ENCODE results near the gene PPP2R2C. TPM values are rescaled to one million over a fixed set of nuclear protein-coding genes. Genes with fewer than 3 reads are reported as not detected.
A peak's percentile ranks its signal among the peaks of the same experiment; 100 is the strongest.

Gene PPP2R2C
- total and polyA plus RNA-seq, 11 donors: 0.22 to 20.0 (median 6.8) TPM

DNA sequence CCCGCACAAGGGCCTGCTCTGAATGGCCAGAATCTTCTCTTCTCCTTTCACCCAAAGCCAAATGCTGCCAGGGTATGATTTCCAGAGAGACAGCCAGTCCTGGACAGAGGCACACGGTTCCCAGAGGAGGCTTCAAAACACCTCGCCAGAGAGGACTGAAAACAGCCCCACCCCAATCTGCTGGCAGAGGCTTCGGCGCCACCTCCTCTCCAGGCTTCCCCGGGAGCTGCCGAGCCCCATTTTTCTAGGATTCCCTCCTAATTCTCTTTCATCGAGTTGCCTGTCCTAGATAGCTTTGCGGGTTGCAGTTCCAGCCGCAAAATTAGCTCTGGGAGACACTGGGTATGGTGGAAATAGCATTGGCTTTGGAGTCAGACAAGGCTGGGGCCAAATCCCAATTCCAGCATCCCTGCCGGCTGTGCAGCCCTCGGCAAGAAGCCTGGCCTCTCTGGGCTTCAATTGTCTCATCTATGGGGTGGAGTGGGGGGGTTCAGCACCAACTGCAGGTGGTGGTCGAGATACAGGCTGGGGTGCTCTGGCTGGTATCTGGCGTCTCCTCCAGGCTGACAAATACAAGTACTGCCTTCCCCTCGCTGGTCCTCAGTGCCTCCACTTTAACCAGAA, 22.6 kb downstream of the PPP2R2C start:
- Histone ChIP-seq H3K36me3 (no peaks in the 10 kb centered on the region), H3K4me1 (peaks cover 0 to 23% (median 6%) of the 10 kb centered on the region in 12 donors), H3K27ac (no peak overlapping the region), H3K9me3 (no peaks in the 10 kb centered on the region), H3K27me3 (peaks cover 0 to 24% (median 0%) of the 10 kb centered on the region in 9 donors), H3K4me3 (no peak overlapping the region)
- TF ChIP-seq, protein P1, sequence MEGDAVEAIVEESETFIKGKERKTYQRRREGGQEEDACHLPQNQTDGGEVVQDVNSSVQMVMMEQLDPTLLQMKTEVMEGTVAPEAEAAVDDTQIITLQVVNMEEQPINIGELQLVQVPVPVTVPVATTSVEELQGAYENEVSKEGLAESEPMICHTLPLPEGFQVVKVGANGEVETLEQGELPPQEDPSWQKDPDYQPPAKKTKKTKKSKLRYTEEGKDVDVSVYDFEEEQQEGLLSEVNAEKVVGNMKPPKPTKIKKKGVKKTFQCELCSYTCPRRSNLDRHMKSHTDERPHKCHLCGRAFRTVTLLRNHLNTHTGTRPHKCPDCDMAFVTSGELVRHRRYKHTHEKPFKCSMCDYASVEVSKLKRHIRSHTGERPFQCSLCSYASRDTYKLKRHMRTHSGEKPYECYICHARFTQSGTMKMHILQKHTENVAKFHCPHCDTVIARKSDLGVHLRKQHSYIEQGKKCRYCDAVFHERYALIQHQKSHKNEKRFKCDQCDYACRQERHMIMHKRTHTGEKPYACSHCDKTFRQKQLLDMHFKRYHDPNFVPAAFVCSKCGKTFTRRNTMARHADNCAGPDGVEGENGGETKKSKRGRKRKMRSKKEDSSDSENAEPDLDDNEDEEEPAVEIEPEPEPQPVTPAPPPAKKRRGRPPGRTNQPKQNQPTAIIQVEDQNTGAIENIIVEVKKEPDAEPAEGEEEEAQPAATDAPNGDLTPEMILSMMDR (IDR thresholded peaks at IDR 0.05): no peak
- TF ChIP-seq POLR2A (IDR thresholded peaks at IDR 0.05): no peak
- DNase-seq (peak in 1 of 5 donors; percentile 56), ATAC-seq (no peak)
- WGBS, 4 donors: 66 to 69% (median 68%) methylated on average over 15 of the region's 15 CpGs
- intact Hi-C loops (cut with DNase I): no loop called here

DNA sequence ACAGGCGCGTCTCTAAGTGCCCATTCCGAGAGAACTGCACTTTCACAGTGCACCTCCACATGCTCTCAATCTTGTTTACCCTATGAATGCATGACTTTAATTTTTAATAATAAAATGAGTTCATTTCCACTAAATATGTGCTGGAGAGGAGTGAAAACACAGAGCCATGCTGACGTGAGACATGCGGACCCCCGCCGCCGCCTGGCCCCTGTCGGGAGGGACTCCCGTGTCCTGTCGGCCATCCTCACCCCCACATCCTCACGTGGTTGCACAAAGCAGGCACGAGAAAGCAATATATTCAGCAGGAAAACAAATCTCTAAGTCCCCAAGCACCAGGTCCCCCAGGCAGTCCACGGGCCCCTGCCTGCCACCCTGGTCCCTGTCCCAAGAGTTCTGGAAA, 23.1 kb downstream of the PPP2R2C start:
- Histone ChIP-seq H3K27me3 (peaks cover 0 to 24% (median 0%) of the 10 kb centered on the region in 9 donors), H3K9me3 (no peaks in the 10 kb centered on the region), H3K36me3 (no peaks in the 10 kb centered on the region), H3K27ac (no peak overlapping the region), H3K4me1 (peaks cover 0 to 23% (median 6%) of the 10 kb centered on the region in 12 donors), H3K4me3 (no peak overlapping the region)
- no peak for ATAC-seq
- DNase-seq: no peak
- intact Hi-C loops (cut with DNase I): no loop called here
- TF ChIP-seq, protein P1 (IDR thresholded peaks at IDR 0.05): no peak
- no peak for TF ChIP-seq POLR2A (IDR thresholded peaks at IDR 0.05)
- WGBS, 4 donors: 72 to 80% (median 75%) methylated on average over 14 of the region's 14 CpGs

- Histone ChIP-seq H3K9me3 (no peaks in the 10 kb centered on the region), H3K27ac (no peak overlapping the region), H3K27me3 (peaks cover 0 to 24% (median 0%) of the 10 kb centered on the region in 9 donors), H3K4me3 (no peak overlapping the region), H3K36me3 (no peaks in the 10 kb centered on the region), H3K4me1 (peaks cover 0 to 23% (median 6%) of the 10 kb centered on the region in 12 donors)
- intact Hi-C loops (cut with DNase I): no loop called here
- WGBS, 4 donors: 73 to 84% (median 79%) methylated on average over 14 to 21 of the region's 21 CpGs
- DNase-seq (peak in 1 of 5 donors; percentile 22), ATAC-seq (no peak)
- TF ChIP-seq POLR2A (IDR thresholded peaks at IDR 0.05): no peak
- TF ChIP-seq, protein P1 (IDR thresholded peaks at IDR 0.05): no peak
Observed at GRCh38 chr4:6448476-6449170, 23.8 kb downstream of the PPP2R2C start.

DNA sequence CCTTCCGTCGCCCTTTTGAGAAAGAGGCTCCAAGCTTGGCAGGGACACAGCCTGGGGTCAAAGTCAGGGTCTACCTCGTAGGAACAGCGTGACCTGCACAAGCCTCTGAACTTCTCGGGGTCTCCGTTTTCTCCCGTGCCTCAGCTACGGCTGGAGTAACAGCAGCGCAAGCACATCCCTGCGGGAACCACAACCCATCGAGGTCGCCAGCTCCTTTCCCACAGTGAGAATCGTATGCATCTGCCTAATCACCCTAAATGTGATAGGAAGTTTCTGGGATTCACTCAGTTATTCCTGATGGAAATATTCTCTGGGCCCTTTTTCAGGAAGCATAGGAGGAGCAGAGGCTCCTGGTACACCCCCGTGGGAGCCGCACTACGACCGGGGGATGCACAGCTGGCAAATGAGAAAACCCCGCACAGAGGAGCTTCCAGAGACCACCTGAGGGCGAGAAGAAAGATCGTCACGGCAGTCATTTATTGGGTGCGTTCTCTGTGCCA, 24.7 kb downstream of the PPP2R2C start:
- no peaks in the 10 kb centered on the region for H3K9me3 ChIP-seq
- H3K4me3 ChIP-seq: no peak overlapping the region
- 58 to 64% (median 59%) methylated on average over 22 of the region's 22 CpGs for whole genome bisulfite sequencing, 4 donors
- H3K36me3 ChIP-seq: no peaks in the 10 kb centered on the region
- intact Hi-C loops (cut with DNase I): no loop called here
- ATAC-seq: no peak
- no peak for TF ChIP-seq POLR2A (IDR thresholded peaks at IDR 0.05)
- TF ChIP-seq, protein P1 (IDR thresholded peaks at IDR 0.05): no peak
- DNase-seq: peak in 1 of 5 donors; percentile 40
- H3K27me3 ChIP-seq: peaks cover 0 to 26% (median 0%) of the 10 kb centered on the region in 9 donors
- peaks cover 0 to 23% (median 6%) of the 10 kb centered on the region in 12 donors for H3K4me1 ChIP-seq
- H3K27ac ChIP-seq: no peak overlapping the region

Data from heart left ventricle (tissue), 16 donors.